ENCODE results near the gene TMEM132C. TPM values are rescaled to one million over a fixed set of nuclear protein-coding genes. Genes with fewer than 3 reads are reported as not detected.

Gene TMEM132C
- total RNA-seq, 1 donor from 2014 or later, result not detected

DNA sequence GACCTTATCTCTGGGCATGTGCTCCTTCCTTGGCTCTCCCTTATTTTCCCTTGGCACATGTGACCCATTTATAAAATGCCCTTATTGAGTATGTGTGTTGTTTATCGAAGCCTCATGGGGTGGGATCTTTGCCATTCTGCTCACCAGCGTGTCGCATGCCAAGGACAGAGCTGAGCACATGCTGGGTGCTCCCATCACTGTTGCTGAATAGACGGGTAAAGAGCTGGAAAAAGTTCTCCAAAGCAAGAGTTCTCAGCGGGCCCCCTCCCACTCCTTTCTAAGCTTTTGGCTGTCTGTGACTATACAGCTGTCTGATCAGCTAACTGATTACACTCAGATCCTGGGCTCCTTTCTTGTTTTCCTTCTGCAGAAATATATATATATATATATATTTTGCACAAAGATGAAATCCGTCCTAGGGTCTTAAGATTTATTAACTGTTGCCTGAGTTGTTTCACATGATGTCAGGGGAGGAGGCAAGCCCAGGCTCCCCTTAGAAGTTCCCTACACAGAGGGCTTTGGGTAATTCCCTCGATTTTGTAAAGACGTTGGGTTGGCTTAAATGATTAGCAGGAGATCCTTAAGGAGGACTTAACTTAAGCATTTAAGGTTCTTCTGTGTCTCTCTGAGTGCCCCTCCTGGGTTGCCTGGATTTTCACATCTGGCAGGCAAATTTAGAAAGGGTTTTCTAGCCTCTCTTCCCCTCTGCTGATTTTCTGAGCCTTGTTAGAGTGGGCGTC, 71.6 kb downstream of the TMEM132C start:
- no peak for DNase-seq (ENCODE audit: low read depth)

DNA sequence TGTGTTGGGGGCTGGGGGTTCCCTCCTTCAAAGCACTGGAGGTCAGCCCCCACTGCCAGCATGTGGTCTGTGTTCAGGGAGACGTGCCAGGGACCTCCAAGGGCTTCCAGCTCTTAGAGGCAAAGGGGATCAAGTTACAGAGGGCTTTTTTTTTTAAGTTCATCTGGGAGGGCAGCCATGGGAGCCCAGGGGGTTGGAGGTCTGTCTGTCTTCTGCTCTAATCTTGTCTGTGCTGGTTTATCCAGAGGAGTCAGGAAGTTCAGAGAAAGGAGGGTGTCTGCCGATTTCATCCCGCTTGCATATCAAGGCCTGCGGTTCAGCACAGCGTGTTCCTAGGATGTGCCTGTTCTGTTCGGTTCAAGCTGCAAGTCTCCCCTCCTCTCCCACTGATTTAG, 72.2 kb downstream of the TMEM132C start:
- no peak for DNase-seq (ENCODE audit: low read depth)

- no peak for DNase-seq (ENCODE audit: low read depth)
Measured at GRCh38 chr12:128339631-128340030, 72.7 kb downstream of the TMEM132C start.

GRCh38 chr12:128353301-128353700, 86.3 kb downstream of the TMEM132C start:
- no peak for DNase-seq (ENCODE audit: low read depth)

GRCh38 chr12:128356547-128356946, 89.6 kb downstream of the TMEM132C start:
- no peak for DNase-seq (ENCODE audit: low read depth)

- no peak for DNase-seq (ENCODE audit: low read depth)
Measured at GRCh38 chr12:128361400-128361995, 94.5 kb downstream of the TMEM132C start.

DNA sequence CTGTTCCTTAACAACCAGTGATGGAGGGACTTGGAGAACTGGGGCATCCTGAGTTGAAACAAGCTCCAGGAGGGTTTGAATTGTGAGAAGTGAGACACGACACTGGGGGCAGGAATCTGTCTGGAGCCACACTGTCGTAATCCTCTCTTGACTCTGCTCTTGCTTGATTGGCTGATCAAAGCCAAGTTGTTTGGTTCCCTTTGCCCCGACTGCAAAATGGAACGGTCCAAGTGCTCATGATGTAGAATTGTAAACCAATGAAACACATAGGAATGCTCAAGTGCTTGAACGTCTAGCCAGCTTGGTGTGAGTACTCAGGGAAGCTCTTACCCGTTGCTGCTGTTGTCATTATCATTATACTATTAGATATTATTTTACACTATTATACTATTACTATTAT, 98.1 kb downstream of the TMEM132C start:
- DNase-seq (ENCODE audit: low read depth), result no peak

DNA sequence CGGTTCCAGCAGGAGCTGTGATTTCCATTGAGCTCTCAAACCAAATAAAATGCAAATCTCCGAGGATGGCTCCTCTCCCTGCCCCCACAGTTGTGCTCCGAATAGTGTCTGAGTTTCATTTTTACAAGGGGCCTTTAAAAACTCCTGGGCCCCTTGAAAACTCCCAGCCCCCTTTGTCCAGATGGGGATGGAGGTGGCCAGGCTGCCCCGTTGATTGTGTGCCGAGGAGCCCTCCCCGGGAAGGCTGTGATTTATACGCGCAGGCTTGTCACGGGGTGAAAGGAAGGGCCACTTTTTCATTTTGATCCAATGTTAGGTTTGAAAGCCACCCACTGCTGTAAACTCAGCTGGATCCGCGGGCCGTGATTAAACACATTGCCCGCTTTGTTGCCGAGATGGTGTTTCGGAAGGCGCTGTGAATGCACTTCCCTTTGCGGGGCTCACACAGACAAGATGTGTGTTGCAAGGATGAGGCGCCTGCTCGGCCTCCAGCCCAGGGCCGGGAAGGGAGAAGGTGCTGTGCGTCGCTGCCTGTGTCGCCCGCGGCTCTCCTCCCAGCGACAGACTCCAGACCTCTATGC, 98.8 kb downstream of the TMEM132C start:
- no peak for DNase-seq (ENCODE audit: low read depth)

DNA sequence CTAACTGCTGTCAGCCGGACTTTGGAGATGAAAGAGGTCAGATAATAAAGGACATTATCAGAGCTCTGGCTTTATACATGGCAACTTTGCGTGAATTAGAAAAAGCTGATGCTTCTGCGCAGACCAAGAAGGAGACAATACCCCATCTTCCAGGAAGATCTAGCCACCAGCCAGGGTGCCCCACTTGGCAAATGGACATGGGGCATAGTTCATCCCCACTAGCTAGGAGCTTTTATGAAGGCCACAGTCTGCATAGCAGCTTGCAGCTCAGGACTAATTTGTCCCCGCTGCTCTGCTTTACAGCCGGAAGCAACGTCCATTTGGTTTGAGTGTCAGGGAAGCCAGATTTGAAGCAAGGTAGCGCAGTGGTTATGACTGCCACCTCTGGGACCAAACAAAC, 101.0 kb downstream of the TMEM132C start:
- DNase-seq (ENCODE audit: low read depth), result no peak

- no peak for DNase-seq (ENCODE audit: low read depth)
Measured at GRCh38 chr12:128381541-128381940, 114.6 kb downstream of the TMEM132C start.

GRCh38 chr12:128381946-128382345, 115.0 kb downstream of the TMEM132C start:
- DNase-seq (ENCODE audit: low read depth), result no peak

DNA sequence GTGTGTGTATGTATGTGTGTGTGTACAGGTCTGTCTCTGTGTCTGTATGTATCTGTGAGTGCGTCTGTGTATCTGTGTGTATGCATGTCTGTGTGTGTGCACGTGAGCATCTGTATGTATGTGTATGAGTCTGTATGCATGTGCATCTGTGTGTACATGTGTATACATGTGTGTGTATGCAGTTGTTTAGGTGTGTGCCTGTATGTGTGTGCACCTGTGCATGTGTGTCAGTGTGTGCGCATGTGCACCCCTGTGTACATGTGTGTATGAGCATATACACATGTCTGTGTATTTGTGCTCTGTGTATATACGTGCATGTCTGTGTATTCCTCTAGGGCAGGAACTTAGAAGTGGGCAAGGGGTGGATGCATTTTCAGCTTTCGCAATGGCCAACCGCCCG, 116.0 kb downstream of the TMEM132C start:
- DNase-seq (ENCODE audit: low read depth), result no peak

- no peak for DNase-seq (ENCODE audit: low read depth)
Measured at GRCh38 chr12:128383357-128383937, 116.5 kb downstream of the TMEM132C start.

GRCh38 chr12:128385736-128386135, 118.8 kb downstream of the TMEM132C start:
- DNase-seq (ENCODE audit: low read depth), result no peak

DNA sequence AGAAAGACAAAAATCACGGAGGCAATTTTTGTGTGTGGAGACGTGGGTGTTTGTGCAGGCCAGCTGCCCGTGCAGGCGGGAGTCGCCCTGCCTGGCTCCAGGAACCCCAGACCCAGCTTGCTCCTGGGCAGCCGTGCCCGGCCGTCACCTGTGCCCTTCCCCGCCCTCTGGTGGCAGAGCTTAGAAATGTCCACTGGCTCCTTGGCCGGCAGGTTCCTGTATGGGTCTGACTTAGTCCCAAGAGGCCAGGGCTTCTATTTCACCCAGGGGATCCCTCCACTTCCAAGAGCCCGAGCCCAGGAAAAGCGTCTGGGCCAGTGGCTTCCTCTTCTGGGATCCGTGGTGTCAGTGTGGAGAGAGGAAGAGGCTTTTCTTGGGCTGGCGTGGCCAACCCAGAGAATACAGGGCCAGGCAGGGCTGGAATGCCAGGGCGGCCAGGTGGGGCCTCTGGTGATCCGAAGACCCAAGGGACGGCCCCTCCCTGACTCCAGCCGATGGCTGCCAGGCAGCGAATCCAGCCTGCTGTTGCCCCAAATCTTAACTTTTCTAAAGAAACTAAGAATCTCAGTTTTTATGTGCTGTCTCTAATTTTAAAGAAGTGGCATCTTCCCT, 120.9 kb downstream of the TMEM132C start:
- DNase-seq (ENCODE audit: low read depth), result no peak

- DNase-seq (ENCODE audit: low read depth), result no peak
Measured at GRCh38 chr12:128388461-128389000, 121.6 kb downstream of the TMEM132C start.

DNA sequence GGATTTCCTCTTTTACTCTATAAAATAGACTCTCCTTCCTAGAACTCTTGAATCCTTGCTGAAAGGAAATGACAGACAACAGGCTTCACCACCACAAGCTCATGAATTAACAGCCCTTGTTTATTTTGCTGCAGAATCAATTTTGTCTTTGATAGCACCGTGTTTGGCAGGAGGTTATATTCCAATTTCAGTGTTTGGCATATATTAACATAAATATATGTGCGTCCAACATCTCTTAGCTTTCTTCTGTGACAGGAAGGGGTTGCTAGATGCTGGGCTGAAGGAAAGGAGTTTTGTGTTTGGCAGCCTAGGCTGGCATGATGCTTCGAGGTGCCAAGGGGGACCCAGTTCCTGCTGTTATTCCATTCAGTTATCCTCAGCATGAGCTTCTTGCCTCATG, 126.4 kb downstream of the TMEM132C start:
- DNase-seq (ENCODE audit: low read depth), result no peak

- DNase-seq (ENCODE audit: low read depth), result no peak
Measured at GRCh38 chr12:128394137-128394536, 127.2 kb downstream of the TMEM132C start.

- no peak for DNase-seq (ENCODE audit: low read depth)
Measured at GRCh38 chr12:128399253-128399652, 132.3 kb downstream of the TMEM132C start.

- DNase-seq (ENCODE audit: low read depth), result no peak
Measured at GRCh38 chr12:128402486-128403243, 135.7 kb downstream of the TMEM132C start.

- no peak for DNase-seq (ENCODE audit: low read depth)
Measured at GRCh38 chr12:128408669-128409068, 141.7 kb downstream of the TMEM132C start.

All from renal cortical epithelial cell (primary cell).